HUES48 (cell line): ENCODE measurements around the gene MSL1.

ENCODE experiments used
- H3K27ac ChIP-seq: one replicate; pipeline ENCODE4 v1.7.0; 2013; ENCODE audit warnings: low read depth, low read length, inconsistent platforms
- H3K27me3 ChIP-seq: 2 replicates; pipeline ENCODE4 v1.6.1; 2013; ENCODE audit warnings: mild to moderate bottlenecking, low read length; ENCODE audit not compliant: control insufficient read depth, insufficient read depth
- H3K36me3 ChIP-seq: 2 replicates; pipeline ENCODE4 v1.6.1; 2013; ENCODE audit warnings: low read length; ENCODE audit not compliant: control insufficient read depth, insufficient read depth
- H3K4me1 ChIP-seq: 2 replicates; pipeline ENCODE4 v1.6.1; 2013; ENCODE audit warnings: mild to moderate bottlenecking, low read length; ENCODE audit not compliant: control insufficient read depth, insufficient read depth
- H3K4me3 ChIP-seq: 2 replicates; pipeline ENCODE4 v1.5.1; 2013; ENCODE audit warnings: mild to moderate bottlenecking, low read depth, low read length
- H3K9ac ChIP-seq: 2 replicates; pipeline ENCODE4 v1.6.1; 2013; ENCODE audit warnings: mild to moderate bottlenecking, low read depth, low read length, moderate library complexity
- H3K9me3 ChIP-seq: 2 replicates; pipeline ENCODE4 v1.6.1; 2013; ENCODE audit warnings: low read length; ENCODE audit not compliant: control insufficient read depth, insufficient read depth

The MSL1 gene

GRCh38 chr17:40100419-40100668 is 21.4 kb upstream of the MSL1 start, which contains the start of gene NR1D1:
Gene NR1D1 (minus strand): TSS chr17:40100589. CDS start chr17:40100094, 495 bp downstream.
- H3K27me3 ChIP-seq = peaks cover 24% of the 10 kb centered on the region
- H3K9ac ChIP-seq = no peak within 1 kb of the TSS; the same call in 1 of the 2 replicates
- H3K4me1 ChIP-seq = peaks cover 46% of the 10 kb centered on the region
- no peaks in the 10 kb centered on the region for H3K9me3 ChIP-seq
- peaks cover 16% of the 10 kb centered on the region for H3K36me3 ChIP-seq
- H3K4me3 ChIP-seq = peak within 1 kb of the TSS; percentile 61
- H3K27ac ChIP-seq = peak within 1 kb of the TSS; percentile 88

- Histone ChIP-seq H3K4me1 (peaks cover 50% of the 10 kb centered on the region), H3K9ac (no peak overlapping the region; the same call in 1 of the 2 replicates), H3K27me3 (peaks cover 29% of the 10 kb centered on the region), H3K9me3 (no peaks in the 10 kb centered on the region), H3K4me3 (peak overlapping the region; percentile 61), H3K27ac (peak overlapping the region; percentile 88), H3K36me3 (peaks cover 12% of the 10 kb centered on the region)
These were observed 21.0 kb upstream of the MSL1 start for GRCh38 chr17:40100669-40101366.

GRCh38 chr17:40101367-40102210 is 20.2 kb upstream of the MSL1 start:
- Histone ChIP-seq H3K9me3 (no peaks in the 10 kb centered on the region), H3K4me1 (peaks cover 54% of the 10 kb centered on the region), H3K9ac (no peak overlapping the region), H3K4me3 (no peak overlapping the region), H3K36me3 (peaks cover 5% of the 10 kb centered on the region; the same call in 1 of the 2 replicates), H3K27me3 (peaks cover 37% of the 10 kb centered on the region), H3K27ac (peak overlapping the region; percentile 88)

- H3K4me3 ChIP-seq = no peak overlapping the region
- no peaks in the 10 kb centered on the region for H3K9me3 ChIP-seq
- H3K4me1 ChIP-seq = peaks cover 66% of the 10 kb centered on the region
- H3K36me3 ChIP-seq = no peaks in the 10 kb centered on the region
- peak overlapping the region; percentile 53 for H3K27ac ChIP-seq
- no peak overlapping the region for H3K9ac ChIP-seq
- H3K27me3 ChIP-seq = peaks cover 53% of the 10 kb centered on the region
These were observed 18.6 kb upstream of the MSL1 start for GRCh38 chr17:40103071-40103661.

- Histone ChIP-seq H3K27me3 (peaks cover 53% of the 10 kb centered on the region), H3K27ac (no peak overlapping the region), H3K4me3 (no peak overlapping the region), H3K36me3 (no peaks in the 10 kb centered on the region), H3K4me1 (peaks cover 65% of the 10 kb centered on the region), H3K9ac (no peak overlapping the region), H3K9me3 (no peaks in the 10 kb centered on the region)
These were observed 18.1 kb upstream of the MSL1 start for GRCh38 chr17:40103688-40104087.

GRCh38 chr17:40104594-40105486 is 16.9 kb upstream of the MSL1 start:
- Histone ChIP-seq H3K4me3 (no peak overlapping the region), H3K27ac (no peak overlapping the region), H3K9ac (no peak overlapping the region), H3K36me3 (no peaks in the 10 kb centered on the region), H3K4me1 (peaks cover 63% of the 10 kb centered on the region), H3K9me3 (no peaks in the 10 kb centered on the region), H3K27me3 (peaks cover 46% of the 10 kb centered on the region)

- H3K9ac ChIP-seq = no peak overlapping the region
- no peak overlapping the region for H3K27ac ChIP-seq
- H3K27me3 ChIP-seq = peaks cover 38% of the 10 kb centered on the region
- H3K4me3 ChIP-seq = no peak overlapping the region
- H3K4me1 ChIP-seq = peaks cover 67% of the 10 kb centered on the region
- no peaks in the 10 kb centered on the region for H3K9me3 ChIP-seq
- no peaks in the 10 kb centered on the region for H3K36me3 ChIP-seq
These were observed 15.7 kb upstream of the MSL1 start for GRCh38 chr17:40105861-40106759.

GRCh38 chr17:40106760-40107521 is 14.8 kb upstream of the MSL1 start:
- H3K9ac ChIP-seq = no peak overlapping the region
- peaks cover 34% of the 10 kb centered on the region for H3K27me3 ChIP-seq
- H3K4me1 ChIP-seq = peaks cover 71% of the 10 kb centered on the region
- no peaks in the 10 kb centered on the region for H3K9me3 ChIP-seq
- no peak overlapping the region for H3K27ac ChIP-seq
- H3K36me3 ChIP-seq = no peaks in the 10 kb centered on the region
- 0 out of 2 replicates have a peak overlapping the region, but pooled peaks have one; percentile 11 for H3K4me3 ChIP-seq

- Histone ChIP-seq H3K9me3 (no peaks in the 10 kb centered on the region), H3K9ac (peak overlapping the region; percentile 38), H3K27ac (peak overlapping the region; percentile 17), H3K36me3 (no peaks in the 10 kb centered on the region), H3K4me3 (0 out of 2 replicates have a peak overlapping the region, but pooled peaks have one; percentile 11), H3K27me3 (peaks cover 34% of the 10 kb centered on the region), H3K4me1 (peaks cover 78% of the 10 kb centered on the region)
These were observed 14.1 kb upstream of the MSL1 start for GRCh38 chr17:40107522-40108174.
